ENCODE data around the gene WSCD2.

- no peak for TF ChIP-seq CTCF (conservative IDR thresholded peaks at IDR 0.05; ENCODE audit: low read length)
- no peak for TF ChIP-seq EZH2phosphoT487 (IDR thresholded peaks at IDR 0.05; ENCODE audit: borderline replicate concordance, low read depth, low read length)
Observed at GRCh38 chr12:108211157-108211556, 82.1 kb downstream of the WSCD2 start.
